Measurements from ENCODE around the gene DPRX.
"Not testable (repeated sequence)": the region's sequence is repeated elsewhere in the genome, so short reads cannot be mapped to it uniquely, and the experiment has no call there.

DNA sequence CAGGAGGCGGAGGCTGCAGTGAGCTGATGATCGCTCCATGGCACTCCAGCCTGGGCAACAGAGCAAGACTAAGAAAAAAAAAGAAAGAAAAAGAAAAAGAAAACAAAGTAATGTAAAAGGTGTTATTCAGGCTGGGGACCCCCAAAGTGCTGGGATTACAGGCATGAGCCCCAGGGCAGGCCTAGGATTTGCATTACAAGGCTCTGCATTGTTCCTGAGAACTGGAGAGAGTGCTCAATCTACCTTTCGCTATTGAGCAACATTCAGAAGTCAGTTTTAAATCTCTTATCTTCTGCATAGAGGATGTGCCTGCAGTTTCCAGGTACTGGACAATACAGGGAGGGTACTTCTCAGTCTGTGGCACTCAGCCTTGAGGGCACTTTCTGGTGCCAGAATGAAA is 34.5 kb downstream of the DPRX start:
- TF ChIP-seq EZH2 (IDR thresholded peaks at IDR 0.05; ENCODE audit: borderline replicate concordance); CTCF (IDR thresholded peaks at IDR 0.05; ENCODE audit: poor library complexity); EZH2phosphoT487 (IDR thresholded peaks at IDR 0.05; ENCODE audit: low read depth, severe bottlenecking, unreplicated experiment): not testable (repeated sequence)

All from hepatocyte (in vitro differentiated cells).